ENCODE measurements around the gene LHFPL6. TPM values are rescaled to one million over a fixed set of nuclear protein-coding genes. Genes with fewer than 3 reads are reported as not detected.

The LHFPL6 gene
- total and polyA plus RNA-seq, 11 donors: 34.4 to 74.4 (median 53.2) TPM

GRCh38 chr13:39506559-39507390, 96.2 kb downstream of the LHFPL6 start:
- Histone ChIP-seq H3K4me1 (peaks cover 0 to 70% (median 30%) of the 10 kb centered on the region in 12 donors), H3K9me3 (peaks cover 0 to 3% (median 0%) of the 10 kb centered on the region in 12 donors), H3K27ac (peak overlapping the region in 6 of 12 donors; percentile 0 to 40 (median 16)), H3K36me3 (no peaks in the 10 kb centered on the region), H3K27me3 (no peaks in the 10 kb centered on the region), H3K4me3 (no peak overlapping the region)
- WGBS, 4 donors: 44 to 51% (median 46%) methylated on average over 7 of the region's 7 CpGs
- no peak for TF ChIP-seq POLR2A (IDR thresholded peaks at IDR 0.05)
- TF ChIP-seq CTCF (IDR thresholded peaks at IDR 0.05): no peak
- intact Hi-C loops (cut with DNase I): loop anchor here in 2 of 10 donors (1.0 to 5.0 kb wide), 2 partner anchors 42 to 44 kb away; no protein-coding TSS in a partner anchor
- DNase-seq (no peak), ATAC-seq (peak in 1 of 4 donors; percentile 41)

- peak in 1 of 4 donors; percentile 27 for ATAC-seq
- 63 to 79% (median 71%) methylated on average over 5 of the region's 5 CpGs for WGBS, 4 donors
Measured at GRCh38 chr13:39505151-39505550, 97.8 kb downstream of the LHFPL6 start.

GRCh38 chr13:39503048-39503447, 99.9 kb downstream of the LHFPL6 start:
- intact Hi-C loops (cut with DNase I): loop anchor here in 2 of 10 donors (5.0 kb wide), 2 partner anchors 41 to 51 kb away; no protein-coding TSS in a partner anchor
- 78 to 85% (median 81%) methylated on average over 3 of the region's 3 CpGs for WGBS, 4 donors
- no peaks in the 10 kb centered on the region for H3K9me3 ChIP-seq
- DNase-seq (no peak), ATAC-seq (no peak)
- no peaks in the 10 kb centered on the region for H3K27me3 ChIP-seq
- H3K4me3 ChIP-seq: no peak overlapping the region
- peaks cover 0 to 88% (median 43%) of the 10 kb centered on the region in 12 donors for H3K4me1 ChIP-seq
- H3K36me3 ChIP-seq: no peaks in the 10 kb centered on the region
- peak overlapping the region in 7 of 12 donors; percentile 64 to 87 (median 80) for H3K27ac ChIP-seq
- no peak for TF ChIP-seq CTCF (IDR thresholded peaks at IDR 0.05)
- TF ChIP-seq POLR2A (IDR thresholded peaks at IDR 0.05): no peak

More at GRCh38 chr13:39505151-39505550, 97.8 kb downstream of the LHFPL6 start:
- Histone ChIP-seq H3K9me3 (peaks cover 0 to 3% (median 0%) of the 10 kb centered on the region in 12 donors), H3K4me3 (no peak overlapping the region), H3K27me3 (no peaks in the 10 kb centered on the region), H3K4me1 (peaks cover 0 to 79% (median 35%) of the 10 kb centered on the region in 12 donors), H3K36me3 (no peaks in the 10 kb centered on the region), H3K27ac (peak overlapping the region in 1 of 12 donors; percentile 1)
- intact Hi-C loops (cut with DNase I): loop anchor here in 1 of 10 donors (5.0 kb wide), 1 partner anchor 43 kb away; no protein-coding TSS in a partner anchor
- no peak for DNase-seq
- TF ChIP-seq CTCF (IDR thresholded peaks at IDR 0.05): no peak

- WGBS, 4 donors: 56 to 67% (median 62%) methylated on average over 3 of the region's 3 CpGs
- H3K27ac ChIP-seq: peak overlapping the region; percentile 22 to 87 (median 76)
- peak in 4 of 5 donors; percentile 61 to 78 (median 70) for DNase-seq
- H3K4me3 ChIP-seq: no peak overlapping the region
- H3K36me3 ChIP-seq: no peaks in the 10 kb centered on the region
- ATAC-seq: peak; percentile 89 to 93 (median 91)
- peaks cover 0 to 88% (median 49%) of the 10 kb centered on the region in 12 donors for H3K4me1 ChIP-seq
- TF ChIP-seq CTCF (IDR thresholded peaks at IDR 0.05): no peak
- TF ChIP-seq POLR2A (IDR thresholded peaks at IDR 0.05): no peak
- intact Hi-C loops (cut with DNase I): loop anchor here in 2 of 10 donors (5.0 kb wide), 2 partner anchors 40 to 50 kb away; no protein-coding TSS in a partner anchor
- H3K27me3 ChIP-seq: no peaks in the 10 kb centered on the region
- no peaks in the 10 kb centered on the region for H3K9me3 ChIP-seq
Measured at GRCh38 chr13:39501702-39502324, 101.2 kb downstream of the LHFPL6 start.
